Fibroblast of mammary gland (primary cell): Measurements from ENCODE around the gene NEUROD6.

Source experiments
- DNase-seq: peaks from one replicate; pipeline ENCODE4 v3.0.0-alpha.2; 2010; ENCODE audit warnings: low read depth
- H3K4me3 ChIP-seq: 2 replicates; pipeline ENCODE4 v1.5.1; 2011; ENCODE audit warnings: low read depth, mild to moderate bottlenecking, low read length, moderate library complexity; ENCODE audit not compliant: control insufficient read depth
- CTCF ChIP-seq: conservative IDR thresholded peaks from 2 replicates; pipeline ENCODE4 v1.5.1; 2011; ENCODE audit warnings: low read depth, low read length, inconsistent platforms; ENCODE audit not compliant: control insufficient read depth, insufficient read depth

NEUROD6 gene

GRCh38 chr7:31335884-31336201 lies 4.7 kb downstream of the NEUROD6 start:
- DNase-seq = no peak
- TF ChIP-seq CTCF = no peak

GRCh38 chr7:31335161-31335856 lies 5.2 kb downstream of the NEUROD6 start:
- no peak for DNase-seq
- H3K4me3 ChIP-seq = no peak overlapping the region
- no peak for TF ChIP-seq CTCF

More at GRCh38 chr7:31335884-31336201, 4.7 kb downstream of the NEUROD6 start:
- no peak overlapping the region for H3K4me3 ChIP-seq

- DNase-seq = no peak
- TF ChIP-seq CTCF = no peak
- no peak overlapping the region for H3K4me3 ChIP-seq
Measured at GRCh38 chr7:31333291-31333690, 7.2 kb downstream of the NEUROD6 start.

GRCh38 chr7:31327071-31327470 lies 13.5 kb downstream of the NEUROD6 start:
- no peak overlapping the region for H3K4me3 ChIP-seq
- no peak for TF ChIP-seq CTCF
- DNase-seq = no peak

- TF ChIP-seq CTCF = no peak
- no peak overlapping the region for H3K4me3 ChIP-seq
- no peak for DNase-seq
Measured at GRCh38 chr7:31326416-31326815, 14.1 kb downstream of the NEUROD6 start.

- H3K4me3 ChIP-seq = no peak overlapping the region
- DNase-seq = no peak
- TF ChIP-seq CTCF = no peak
Measured at GRCh38 chr7:31323101-31323500, 17.4 kb downstream of the NEUROD6 start.

GRCh38 chr7:31320675-31321074 lies 19.9 kb downstream of the NEUROD6 start:
- TF ChIP-seq CTCF = no peak
- DNase-seq = no peak

More at GRCh38 chr7:31320675-31321074, 19.9 kb downstream of the NEUROD6 start:
- H3K4me3 ChIP-seq = no peak overlapping the region
